HCT116 (cell line): ENCODE measurements around the gene RGS13. TPM values are rescaled to one million over a fixed set of nuclear protein-coding genes. Genes with fewer than 3 reads are reported as not detected.

Experiments
- ATAC-seq: fragments of 200-7000 bp; cut with Tn5 transposase; 2 replicates; pipeline ENCODE4 v1.9.1; 2020; ENCODE audit warnings: mild to moderate bottlenecking, moderate library complexity
- BruUV-seq: library from RNA; stranded (reverse); fragments of 400-500 nt; replicated peaks from 2 replicates; lab custom pipeline; 2021; lab: Mats Ljungman, UMichigan
- CTCF ChIA-PET: fragments of 300-600 bp; sonication (Branson Sonifier 250); formaldehyde crosslinking; loops from one replicate; lab custom pipeline; 2021; ENCODE audit warnings: antibody characterized with exemption; lab: Charles Lee
- POLR2A ChIA-PET: fragments of 300-600, 350-600 bp; sonication (Branson Sonifier 250); formaldehyde crosslinking; loops from one replicate; lab custom pipeline; 2021; ENCODE audit warnings: antibody characterized with exemption; lab: Charles Lee
- RAD21 ChIA-PET, 2 experiments: fragments of 300-600 bp; sonication (Branson Sonifier 250); formaldehyde crosslinking; loops; one replicate each; lab custom pipeline; 2023; ENCODE audit warnings: low total read pairs in 2 of 2; ENCODE audit not compliant: uncharacterized antibody in 2 of 2, unreplicated experiment in 2 of 2, low non-redundant PET in 1 of 2; lab: Charles Lee
- DNase-seq: peaks from one replicate; pipeline ENCODE4 v3.0.0-alpha.2; 2010; ENCODE audit warnings: low read depth, low spot score
- H2AFZ ChIP-seq: fragments of 200-600 bp; shearing (Covaris generic), sonication (generic); 2 replicates; pipeline ENCODE4 v1.6.1; 2017; ENCODE audit warnings: low read depth, mixed run types, mixed read lengths, antibody characterized with exemption, low read length; ENCODE audit not compliant: poor library complexity, severe bottlenecking
- H3K27ac ChIP-seq: 2 replicates; pipeline ENCODE4 v1.5.1; 2012; ENCODE audit warnings: low read depth, low read length
- H3K27me3 ChIP-seq: fragments of 200-600 bp; sonication (generic); 2 replicates; pipeline ENCODE4 v1.6.1; 2016; ENCODE audit warnings: mixed run types, low read length, mixed read lengths; ENCODE audit not compliant: insufficient read depth
- H3K36me3 ChIP-seq, 2 experiments: fragments of 200-500 bp in 1 of 2; fragments of 200-600 bp in 1 of 2; sonication (Bioruptor generic) in 1 of 2; sonication (generic) in 1 of 2; 2 replicates each; pipeline versions ENCODE4 v1.5.1 to v1.6.1; 2014 to 2016; ENCODE audit warnings: low read length in 2 of 2, inconsistent platforms in 1 of 2, mixed read lengths in 1 of 2, mixed run types in 1 of 2; ENCODE audit not compliant: insufficient read depth in 2 of 2, control insufficient read depth in 1 of 2
- H3K4me1 ChIP-seq, 2 experiments: fragments of 200-600 bp in 1 of 2; sonication (generic) in 1 of 2; 2 replicates each; pipeline versions ENCODE4 v1.5.1 to v1.6.1; 2012 to 2017; ENCODE audit warnings: low read length in 2 of 2, inconsistent platforms in 1 of 2, mild to moderate bottlenecking in 1 of 2, mixed read lengths in 1 of 2, mixed run types in 1 of 2, moderate library complexity in 1 of 2; ENCODE audit not compliant: insufficient read depth in 2 of 2, control insufficient read depth in 1 of 2
- H3K4me2 ChIP-seq: fragments of 200-600 bp; sonication (generic); 2 replicates; pipeline ENCODE4 v1.6.1; 2017; ENCODE audit warnings: mixed run types, low read length, mixed read lengths
- H3K4me3 ChIP-seq, 2 experiments: fragments of 200-600 bp in 1 of 2; sonication (generic) in 1 of 2; replicated peaks in 1 of 2; 2 replicates each; pipeline ENCODE4 v1.5.1; 2011 to 2016; ENCODE audit warnings: low read length in 2 of 2, control low read depth in 1 of 2, low read depth in 1 of 2, mild to moderate bottlenecking in 1 of 2, mixed read lengths in 1 of 2, mixed run types in 1 of 2
- H3K79me2 ChIP-seq: fragments of 200-600 bp; sonication (generic); 2 replicates; pipeline ENCODE4 v1.6.1; 2017; ENCODE audit warnings: mild to moderate bottlenecking, mixed run types, low read length, moderate library complexity, mixed read lengths; ENCODE audit not compliant: insufficient read depth
- H3K9ac ChIP-seq: fragments of 200-600 bp; sonication (generic); 2 replicates; pipeline ENCODE4 v1.6.1; 2016; ENCODE audit warnings: low read length, mixed read lengths
- H3K9me2 ChIP-seq: fragments of 200-600 bp; sonication (generic), shearing (Covaris generic); 2 replicates; pipeline ENCODE4 v1.6.1; 2017; ENCODE audit warnings: mixed run types, mild to moderate bottlenecking, moderate library complexity; ENCODE audit not compliant: insufficient read depth
- H3K9me3 ChIP-seq, 2 experiments: fragments of 200-500 bp in 1 of 2; fragments of 200-600 bp in 1 of 2; sonication (Bioruptor generic) in 1 of 2; sonication (generic) in 1 of 2; 2 replicates each; pipeline ENCODE4 v1.6.1; 2014 to 2017; ENCODE audit warnings: low read length in 2 of 2, mixed read lengths in 2 of 2, inconsistent platforms in 1 of 2, low read depth in 1 of 2, mild to moderate bottlenecking in 1 of 2, mixed run types in 1 of 2, moderate library complexity in 1 of 2; ENCODE audit not compliant: control insufficient read depth in 1 of 2, insufficient read depth in 1 of 2
- H4K20me1 ChIP-seq: fragments of 200-600 bp; sonication (generic), shearing (Covaris generic); 2 replicates; pipeline ENCODE4 v1.6.1; 2017; ENCODE audit warnings: mixed run types, mild to moderate bottlenecking, moderate library complexity; ENCODE audit not compliant: insufficient read depth
- CEBPB ChIP-seq: IDR thresholded peaks from 2 replicates; pipeline ENCODE4 v1.6.1; 2012; ENCODE audit warnings: low read depth
- ELF1 ChIP-seq: IDR thresholded peaks from 2 replicates; pipeline ENCODE4 v1.6.1; 2012; ENCODE audit warnings: low read depth, borderline replicate concordance
- EZH2 ChIP-seq: fragments of 200-600 bp; sonication (generic); IDR thresholded peaks from 2 replicates; pipeline ENCODE4 v1.6.1; 2017; ENCODE audit warnings: antibody characterized with exemption, mixed run types
- EZH2phosphoT487 ChIP-seq: fragments of 200-600 bp; IDR thresholded peaks from 2 replicates; pipeline ENCODE4 v1.6.1; 2018; ENCODE audit warnings: antibody characterized with exemption, borderline replicate concordance
- FOSL1 ChIP-seq: IDR thresholded peaks from 2 replicates; pipeline ENCODE4 v1.6.1; 2012; ENCODE audit warnings: low read depth
- POLR2A ChIP-seq: IDR thresholded peaks from 2 replicates; pipeline ENCODE4 v1.7.0; 2011; ENCODE audit warnings: borderline replicate concordance; ENCODE audit not compliant: insufficient read depth, insufficient read length; ENCODE audit errors: extremely low read depth
- POLR2AphosphoS5 ChIP-seq: IDR thresholded peaks from 2 replicates; pipeline ENCODE4 v1.6.1; 2011; ENCODE audit warnings: mild to moderate bottlenecking, low read depth, low read length, moderate library complexity
- RAD21 ChIP-seq: IDR thresholded peaks from 2 replicates; pipeline ENCODE4 v1.6.1; 2012; ENCODE audit warnings: low read depth, mild to moderate bottlenecking
- SIN3A ChIP-seq: IDR thresholded peaks from 2 replicates; pipeline ENCODE4 v1.6.1; 2012; ENCODE audit warnings: low read depth
- SP1 ChIP-seq: IDR thresholded peaks from 2 replicates; pipeline ENCODE4 v1.6.1; 2012; ENCODE audit warnings: low read depth
- TCF7L2 ChIP-seq: IDR thresholded peaks from 2 replicates; pipeline ENCODE4 v1.7.0; 2011; ENCODE audit warnings: borderline replicate concordance, inconsistent platforms; ENCODE audit not compliant: insufficient read depth, insufficient read length; ENCODE audit errors: extremely low read depth
- ZFX ChIP-seq: fragments of 450-650 bp; IDR thresholded peaks from 2 replicates; pipeline ENCODE4 v1.6.1; 2017
- ZNF274 ChIP-seq: fragments of 200-500 bp; sonication (Bioruptor generic); IDR thresholded peaks from 2 replicates; pipeline ENCODE4 v1.6.1; 2014; ENCODE audit warnings: mild to moderate bottlenecking, low read depth, low read length, inconsistent platforms
- intact Hi-C: fragments of 100-400 bp; cut with micrococcal nuclease; formaldehyde crosslinking; loops from 2 replicates; pipeline ENCODE4 v1.10.0; 2022
- total RNA-seq: library from RNA; stranded (reverse); gene quantifications from one replicate; pipeline ENCODE4 v1.2.1, GENCODE V29; 2021; ENCODE audit not compliant: unreplicated experiment
- TF ChIP-seq, protein P1 (sequence below): IDR thresholded peaks from 2 replicates; pipeline ENCODE4 v1.6.1; 2011; ENCODE audit warnings: mild to moderate bottlenecking, low read length, moderate library complexity; ENCODE audit not compliant: insufficient replicate concordance; ENCODE audit errors: extremely low read depth
- TF ChIP-seq, protein P2 (sequence below), 3 experiments: fragments of 200-600 bp in 1 of 3; sonication (generic) in 1 of 3; IDR thresholded peaks in 2 of 3; conservative IDR thresholded peaks in 1 of 3; 2 replicates each; pipeline ENCODE4 v1.5.1; 2012 to 2017; ENCODE audit warnings: low read depth in 2 of 3, low read length in 2 of 3, antibody characterized with exemption in 1 of 3, borderline replicate concordance in 1 of 3, control low read depth in 1 of 3, mild to moderate bottlenecking in 1 of 3, mixed read lengths in 1 of 3, mixed run types in 1 of 3, moderate library complexity in 1 of 3; ENCODE audit not compliant: insufficient read depth in 1 of 3
- TF ChIP-seq, protein P3 (sequence below): IDR thresholded peaks from 2 replicates; pipeline ENCODE4 v1.6.1; 2012
- TF ChIP-seq, protein P4 (sequence below): IDR thresholded peaks from 2 replicates; pipeline ENCODE4 v1.6.1; 2012

RGS13 gene
- total RNA-seq, 1 experiment from 2014 or later: not detected

GRCh38 chr1:192595299-192595698 lies 40.6 kb upstream of the RGS13 start:
- CTCF ChIA-PET: no interaction called here
- no peaks in the 10 kb centered on the region for H4K20me1 ChIP-seq
- BruUV-seq: no TSS peak

GRCh38 chr1:192598589-192598988 lies 37.4 kb upstream of the RGS13 start:
- H3K4me1 ChIP-seq: peaks cover 0 to 6% of the 10 kb centered on the region in 2 experiments; a peak in 2 of 4 replicates
- ChIA-PET CTCF (interaction anchor here (0.9 kb wide), 1 partner anchor 12 kb away, joined by 3 read pairs; no protein-coding TSS in a partner anchor), POLR2A (no interaction called here), RAD21 (no interaction called here)
- no peak overlapping the region for H3K27ac ChIP-seq
- H3K9me3 ChIP-seq: no peaks in the 10 kb centered on the region
- H3K79me2 ChIP-seq: no peaks in the 10 kb centered on the region
- no peak overlapping the region for H3K4me2 ChIP-seq
- H2AFZ ChIP-seq: no peak overlapping the region
- H3K27me3 ChIP-seq: no peaks in the 10 kb centered on the region
- H4K20me1 ChIP-seq: no peaks in the 10 kb centered on the region
- intact Hi-C loops: no loop called here
- H3K36me3 ChIP-seq: no peaks in the 10 kb centered on the region
- no peak overlapping the region for H3K4me3 ChIP-seq
- no peak overlapping the region for H3K9ac ChIP-seq
- no TSS peak for BruUV-seq
- H3K9me2 ChIP-seq: no peaks in the 10 kb centered on the region
- DNase-seq: no peak
- no peak for ATAC-seq
- TF ChIP-seq ELF1: no peak
- no peak for TF ChIP-seq ZNF274
- no peak for TF ChIP-seq EZH2
- TF ChIP-seq POLR2AphosphoS5: no peak
- no peak for TF ChIP-seq FOSL1
- no peak for TF ChIP-seq ZFX
- no peak for TF ChIP-seq TCF7L2
- no peak for TF ChIP-seq SP1
- TF ChIP-seq EZH2phosphoT487: no peak
- TF ChIP-seq, protein P1, sequence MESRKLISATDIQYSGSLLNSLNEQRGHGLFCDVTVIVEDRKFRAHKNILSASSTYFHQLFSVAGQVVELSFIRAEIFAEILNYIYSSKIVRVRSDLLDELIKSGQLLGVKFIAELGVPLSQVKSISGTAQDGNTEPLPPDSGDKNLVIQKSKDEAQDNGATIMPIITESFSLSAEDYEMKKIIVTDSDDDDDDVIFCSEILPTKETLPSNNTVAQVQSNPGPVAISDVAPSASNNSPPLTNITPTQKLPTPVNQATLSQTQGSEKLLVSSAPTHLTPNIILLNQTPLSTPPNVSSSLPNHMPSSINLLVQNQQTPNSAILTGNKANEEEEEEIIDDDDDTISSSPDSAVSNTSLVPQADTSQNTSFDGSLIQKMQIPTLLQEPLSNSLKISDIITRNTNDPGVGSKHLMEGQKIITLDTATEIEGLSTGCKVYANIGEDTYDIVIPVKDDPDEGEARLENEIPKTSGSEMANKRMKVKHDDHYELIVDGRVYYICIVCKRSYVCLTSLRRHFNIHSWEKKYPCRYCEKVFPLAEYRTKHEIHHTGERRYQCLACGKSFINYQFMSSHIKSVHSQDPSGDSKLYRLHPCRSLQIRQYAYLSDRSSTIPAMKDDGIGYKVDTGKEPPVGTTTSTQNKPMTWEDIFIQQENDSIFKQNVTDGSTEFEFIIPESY: no peak
- TF ChIP-seq RAD21: no peak
- TF ChIP-seq, protein P2, sequence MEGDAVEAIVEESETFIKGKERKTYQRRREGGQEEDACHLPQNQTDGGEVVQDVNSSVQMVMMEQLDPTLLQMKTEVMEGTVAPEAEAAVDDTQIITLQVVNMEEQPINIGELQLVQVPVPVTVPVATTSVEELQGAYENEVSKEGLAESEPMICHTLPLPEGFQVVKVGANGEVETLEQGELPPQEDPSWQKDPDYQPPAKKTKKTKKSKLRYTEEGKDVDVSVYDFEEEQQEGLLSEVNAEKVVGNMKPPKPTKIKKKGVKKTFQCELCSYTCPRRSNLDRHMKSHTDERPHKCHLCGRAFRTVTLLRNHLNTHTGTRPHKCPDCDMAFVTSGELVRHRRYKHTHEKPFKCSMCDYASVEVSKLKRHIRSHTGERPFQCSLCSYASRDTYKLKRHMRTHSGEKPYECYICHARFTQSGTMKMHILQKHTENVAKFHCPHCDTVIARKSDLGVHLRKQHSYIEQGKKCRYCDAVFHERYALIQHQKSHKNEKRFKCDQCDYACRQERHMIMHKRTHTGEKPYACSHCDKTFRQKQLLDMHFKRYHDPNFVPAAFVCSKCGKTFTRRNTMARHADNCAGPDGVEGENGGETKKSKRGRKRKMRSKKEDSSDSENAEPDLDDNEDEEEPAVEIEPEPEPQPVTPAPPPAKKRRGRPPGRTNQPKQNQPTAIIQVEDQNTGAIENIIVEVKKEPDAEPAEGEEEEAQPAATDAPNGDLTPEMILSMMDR (IDR thresholded peaks at IDR 0.05 in 2 of 3, conservative IDR thresholded peaks at IDR 0.05 in 1 of 3; ENCODE audit: borderline replicate concordance in 1 of 3, insufficient read depth in 1 of 3, low read depth in 2 of 3, low read length in 2 of 3): no peak
- TF ChIP-seq SIN3A: no peak
- TF ChIP-seq, protein P3, sequence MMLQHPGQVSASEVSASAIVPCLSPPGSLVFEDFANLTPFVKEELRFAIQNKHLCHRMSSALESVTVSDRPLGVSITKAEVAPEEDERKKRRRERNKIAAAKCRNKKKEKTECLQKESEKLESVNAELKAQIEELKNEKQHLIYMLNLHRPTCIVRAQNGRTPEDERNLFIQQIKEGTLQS: no peak

More at GRCh38 chr1:192595299-192595698, 40.6 kb upstream of the RGS13 start:
- Histone ChIP-seq H3K9me2 (no peaks in the 10 kb centered on the region), H3K36me3 (no peaks in the 10 kb centered on the region), H3K9me3 (no peaks in the 10 kb centered on the region), H2AFZ (no peak overlapping the region), H3K4me3 (no peak overlapping the region), H3K79me2 (no peaks in the 10 kb centered on the region), H3K4me2 (no peak overlapping the region), H3K27ac (no peak overlapping the region), H3K9ac (no peak overlapping the region), H3K27me3 (no peaks in the 10 kb centered on the region), H3K4me1 (no peaks in the 10 kb centered on the region)
- DNase-seq: no peak
- RAD21 ChIA-PET: no interaction called here
- POLR2A ChIA-PET: no interaction called here
- intact Hi-C loops: no loop called here
- TF ChIP-seq POLR2AphosphoS5 (no peak), CEBPB (no peak), EZH2 (no peak), POLR2A (no peak), SP1 (no peak), TCF7L2 (no peak)
- TF ChIP-seq, protein P4, sequence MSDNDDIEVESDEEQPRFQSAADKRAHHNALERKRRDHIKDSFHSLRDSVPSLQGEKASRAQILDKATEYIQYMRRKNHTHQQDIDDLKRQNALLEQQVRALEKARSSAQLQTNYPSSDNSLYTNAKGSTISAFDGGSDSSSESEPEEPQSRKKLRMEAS: no peak
- no peak for ATAC-seq
